Myocyte (in vitro differentiated cells): ENCODE results near the gene PLEKHG1. TPM values are rescaled to one million over a fixed set of nuclear protein-coding genes. Genes with fewer than 3 reads are reported as not detected.

Experiments
- DNase-seq: peaks from one replicate; pipeline ENCODE4 v3.0.0-alpha.2; 2012; ENCODE audit warnings: low read depth
- total RNA-seq: library from RNA; depleted of rRNA; stranded (reverse); fragments of >200 nt; gene quantifications from 2 replicates; pipeline ENCODE4 v1.2.3, GENCODE V29; 2014

Gene PLEKHG1
- total RNA-seq, 1 donor from 2014 or later, result not detected

DNA sequence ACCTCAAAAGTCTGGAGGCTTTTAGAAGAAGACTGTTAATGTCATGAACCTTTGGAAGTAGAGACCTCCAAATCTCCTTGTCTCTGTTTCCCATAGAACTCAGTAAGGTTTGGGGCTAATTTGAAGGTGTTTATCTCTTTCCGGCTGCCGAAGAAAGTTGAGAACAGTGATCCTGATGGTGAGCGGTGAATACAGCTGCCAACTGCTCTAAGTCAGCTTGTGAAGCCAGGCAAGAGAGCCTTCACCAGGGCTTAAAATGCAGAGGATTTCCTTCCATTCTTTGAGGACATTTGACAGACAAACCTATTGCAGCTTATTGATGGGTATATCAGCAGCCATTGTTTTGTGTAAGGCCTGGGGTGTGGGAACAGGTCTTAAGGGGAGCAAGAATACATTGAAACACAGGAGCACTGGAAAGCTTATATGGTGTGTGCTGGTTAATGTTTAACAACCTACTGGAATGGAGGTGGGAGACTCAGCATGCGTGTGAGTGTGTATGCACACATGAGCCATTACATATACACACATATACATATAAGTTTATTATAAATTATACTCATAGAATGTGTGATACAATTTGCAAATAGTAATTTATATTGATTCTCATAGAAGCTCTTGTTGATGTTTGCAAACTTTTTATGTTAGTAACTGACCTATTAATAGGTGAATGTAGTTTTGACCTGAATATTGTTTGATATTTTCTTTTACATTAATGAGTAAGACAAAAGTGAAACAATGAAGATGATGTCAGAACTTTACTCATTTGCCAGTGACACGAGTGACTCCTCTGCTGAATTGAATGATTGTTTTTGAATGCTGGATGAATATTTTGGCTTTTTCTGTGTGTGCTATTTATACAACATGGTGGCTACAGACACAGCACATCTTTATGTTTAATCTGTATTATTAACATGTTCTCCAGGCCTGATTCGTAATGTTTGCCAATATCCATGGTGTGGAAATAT, 18.1 kb downstream of the PLEKHG1 start:
- no peak for DNase-seq

DNA sequence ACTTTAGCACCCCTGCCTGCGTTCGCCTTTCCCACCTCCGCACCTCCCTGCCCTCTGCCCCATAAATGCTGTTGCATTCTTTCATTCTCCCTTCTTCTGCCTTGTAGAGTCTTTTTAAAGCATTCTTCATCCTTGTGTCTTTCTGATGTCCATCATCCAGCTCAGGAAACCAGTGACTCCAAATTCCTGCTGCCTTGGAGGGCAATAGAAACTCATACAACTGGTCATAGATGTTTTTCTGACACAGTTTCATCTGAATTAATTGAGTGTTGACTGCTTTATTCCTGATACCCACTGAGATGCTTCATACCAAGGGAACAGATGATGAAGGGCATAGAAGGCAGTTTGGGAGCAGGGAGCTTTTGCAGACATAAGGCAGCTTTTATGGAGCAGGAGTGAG, 19.6 kb downstream of the PLEKHG1 start:
- DNase-seq, result no peak

DNA sequence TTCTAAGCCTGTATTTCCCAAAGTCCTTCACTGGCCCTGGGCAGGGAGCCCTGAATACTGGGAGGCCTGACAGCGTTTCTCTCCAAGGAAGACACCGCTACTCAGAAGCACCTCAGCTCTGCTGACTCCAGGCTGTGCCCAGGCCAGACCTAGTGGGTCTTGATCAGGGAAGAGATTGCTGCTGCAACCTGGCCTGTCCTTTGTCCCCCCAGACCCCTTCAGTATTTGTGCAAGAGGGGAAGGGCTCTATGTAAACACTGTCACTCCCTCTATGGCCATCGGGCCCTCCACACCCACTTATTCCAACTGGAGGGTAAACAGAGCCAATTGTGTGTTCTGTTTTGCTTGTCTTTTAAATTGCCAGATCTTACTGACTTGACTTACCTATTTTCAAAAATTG, 20.6 kb downstream of the PLEKHG1 start:
- no peak for DNase-seq

DNA sequence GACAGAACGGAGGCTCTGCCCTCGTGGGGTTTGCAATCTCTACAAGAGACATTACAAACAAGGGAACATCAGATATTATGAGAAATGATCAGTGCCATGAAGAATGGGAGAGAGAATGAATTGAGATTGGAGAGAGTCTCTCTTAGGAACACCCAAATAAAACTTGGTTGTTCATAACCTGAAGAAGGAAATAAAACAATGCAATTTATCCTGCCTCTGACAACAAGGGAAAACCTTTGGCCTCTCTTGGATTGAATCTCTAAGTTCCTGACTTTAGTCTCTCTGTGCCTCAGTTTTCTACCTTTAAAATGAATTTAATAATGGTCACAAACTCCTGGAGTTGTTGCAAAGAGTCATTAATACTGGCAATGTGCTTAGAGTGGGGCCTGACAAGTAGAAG, 21.1 kb downstream of the PLEKHG1 start:
- no peak for DNase-seq

DNA sequence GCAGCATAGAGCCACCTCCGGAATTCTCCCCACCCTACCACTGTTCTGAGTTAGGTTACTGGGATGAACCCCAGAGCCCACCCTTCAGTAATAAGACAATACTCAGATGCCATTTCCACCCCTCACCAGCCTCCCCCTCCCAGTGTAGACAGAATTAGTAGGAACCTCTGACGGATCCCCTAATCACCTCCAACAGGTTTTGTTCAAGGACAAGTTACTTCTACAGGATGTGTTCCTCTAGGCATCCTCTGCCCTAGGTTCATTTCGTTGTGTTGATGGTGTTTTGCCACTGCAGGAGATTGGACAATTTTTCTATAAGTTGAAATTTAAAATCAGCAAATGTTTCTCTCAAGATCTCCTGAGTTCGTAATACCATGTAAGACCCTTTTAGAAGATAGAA, 22.8 kb downstream of the PLEKHG1 start:
- no peak for DNase-seq

DNA sequence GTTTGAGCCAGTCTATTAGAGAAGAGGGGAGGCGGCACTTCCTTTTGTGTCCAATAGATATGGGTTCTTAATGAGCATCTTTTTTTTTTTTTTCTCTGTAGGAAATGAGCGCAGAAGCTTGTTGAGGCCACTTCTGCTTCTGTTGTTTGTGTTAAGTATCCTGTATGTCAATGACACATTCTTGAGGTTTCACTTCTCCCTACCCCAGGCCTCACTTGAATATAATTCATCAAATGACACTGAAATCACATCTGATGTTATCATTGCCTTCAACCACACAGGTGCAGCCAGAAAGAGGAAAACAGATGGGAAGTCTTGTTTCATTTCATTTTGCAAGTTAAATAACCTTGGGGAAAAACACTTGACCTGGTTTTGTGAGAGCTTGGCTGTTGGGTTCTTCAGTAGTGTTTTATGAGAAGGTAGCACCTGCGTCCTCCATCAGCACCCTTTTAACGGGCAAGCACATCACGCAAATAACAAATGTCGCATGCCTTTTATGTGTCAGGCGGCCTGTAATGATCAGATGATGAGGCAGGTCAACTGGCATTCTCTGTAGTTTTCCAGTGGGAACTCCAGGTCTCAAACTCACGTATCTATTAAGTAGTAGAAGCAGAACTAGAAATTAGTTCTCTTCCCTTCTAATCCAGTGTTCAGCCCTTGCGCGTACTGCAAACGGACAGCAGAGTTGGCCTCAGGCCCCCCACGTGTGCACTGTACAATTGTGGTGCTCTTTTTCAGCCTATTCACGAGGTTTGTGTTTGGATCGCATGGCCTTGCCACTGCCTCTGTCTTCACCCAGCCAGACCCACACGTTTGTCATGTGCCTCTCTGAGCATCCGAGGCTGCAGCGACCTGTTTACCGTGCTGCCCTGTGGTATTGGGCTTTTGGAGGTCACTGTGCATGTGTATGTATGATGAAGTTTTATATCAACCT, 23.5 kb downstream of the PLEKHG1 start:
- DNase-seq, result no peak

DNA sequence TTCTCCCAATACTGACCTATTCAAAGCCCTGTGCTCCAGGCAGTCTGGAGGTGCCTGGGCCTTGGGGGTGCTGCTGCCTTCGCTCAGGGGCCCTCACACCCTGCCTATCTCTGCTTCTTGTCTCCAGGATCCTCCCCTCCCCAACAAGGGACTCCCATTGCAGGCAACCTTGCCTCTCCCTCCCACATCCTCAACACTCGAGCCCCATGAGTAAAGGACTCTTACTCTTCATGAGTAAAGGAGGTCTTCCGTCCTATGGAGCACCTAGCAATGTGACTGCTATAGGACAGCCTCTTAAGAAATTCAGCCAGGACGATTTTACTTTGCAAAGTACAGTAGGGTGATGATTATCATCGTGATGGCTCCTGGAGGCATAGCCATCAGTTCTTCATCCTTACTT, 24.5 kb downstream of the PLEKHG1 start:
- no peak for DNase-seq

DNA sequence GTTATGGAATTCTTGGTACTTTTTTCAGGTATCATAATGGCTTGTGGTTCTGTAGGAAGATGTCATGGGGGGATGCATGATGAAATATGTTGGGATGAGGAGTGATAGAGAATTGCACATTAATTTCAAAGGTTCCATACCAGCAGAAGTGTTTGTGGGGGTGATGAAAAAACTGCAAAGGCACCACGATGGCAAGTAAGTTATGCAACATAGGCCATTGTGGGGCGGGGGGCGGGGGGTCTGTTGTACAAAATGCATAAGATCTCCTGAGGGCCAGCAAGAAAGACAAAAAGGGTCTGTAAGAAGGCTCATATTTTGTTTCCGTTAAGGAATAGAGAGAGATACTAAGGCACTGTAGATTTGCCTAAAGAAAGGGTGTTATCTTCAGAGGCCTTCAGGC, 26.2 kb downstream of the PLEKHG1 start:
- DNase-seq, result no peak

DNA sequence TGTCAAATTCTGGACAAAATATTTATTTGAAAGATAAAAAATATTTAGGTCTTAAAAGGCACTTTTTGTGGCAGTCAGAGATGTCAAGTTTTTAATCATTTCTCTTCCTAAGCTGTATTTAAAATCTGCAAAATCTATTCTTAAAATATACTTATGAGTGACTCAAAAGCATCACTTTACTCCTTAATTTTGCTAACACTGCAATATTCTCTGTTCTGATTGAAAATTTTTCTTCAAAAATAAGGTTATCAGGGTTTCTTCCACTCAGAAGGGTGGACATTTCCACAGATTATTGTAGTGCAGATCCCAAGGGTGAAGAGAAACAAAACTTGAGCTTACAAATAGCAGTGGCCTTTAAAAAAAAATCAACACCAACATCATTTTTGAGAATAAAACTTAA, 27.5 kb downstream of the PLEKHG1 start:
- no peak for DNase-seq

DNA sequence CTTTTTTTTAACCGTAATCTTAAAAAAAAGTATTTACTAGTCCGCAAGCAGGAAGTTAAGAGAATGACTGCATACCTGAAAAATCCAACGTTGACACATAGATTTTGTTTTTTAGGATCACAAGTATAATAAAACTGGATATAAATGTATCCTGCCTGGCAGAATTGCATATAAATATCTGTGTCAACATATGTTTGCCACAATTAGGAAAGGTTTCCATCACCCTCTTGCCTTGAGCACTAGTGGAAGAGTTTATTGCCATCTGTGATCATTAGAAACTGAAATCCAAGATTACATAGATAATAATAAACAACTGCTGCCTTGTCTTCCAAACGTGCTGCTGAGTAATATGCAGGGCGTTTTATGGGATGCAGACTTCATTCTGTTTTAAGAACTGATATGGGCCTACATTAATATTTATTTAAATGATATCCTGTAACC, 27.9 kb downstream of the PLEKHG1 start:
- DNase-seq, result no peak

DNA sequence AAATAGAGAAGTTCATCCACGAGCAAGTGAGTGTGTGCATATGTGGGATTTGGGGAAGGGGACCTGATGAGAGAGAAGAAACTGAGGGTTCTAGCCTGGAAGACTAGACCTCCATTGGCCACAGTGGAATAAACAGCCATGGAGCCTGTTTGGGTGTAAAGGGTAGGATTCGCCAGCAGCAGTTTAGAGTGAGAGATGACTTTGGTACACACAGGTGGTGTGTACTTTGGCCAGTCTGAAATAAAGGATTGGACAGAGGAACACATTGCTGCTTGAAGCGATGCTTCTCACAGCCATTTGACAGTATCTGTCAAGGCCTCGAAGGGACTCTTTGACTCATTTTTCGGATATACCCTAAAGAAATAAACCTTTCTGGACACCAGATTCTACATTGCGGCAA, 29.2 kb downstream of the PLEKHG1 start:
- DNase-seq, result no peak

DNA sequence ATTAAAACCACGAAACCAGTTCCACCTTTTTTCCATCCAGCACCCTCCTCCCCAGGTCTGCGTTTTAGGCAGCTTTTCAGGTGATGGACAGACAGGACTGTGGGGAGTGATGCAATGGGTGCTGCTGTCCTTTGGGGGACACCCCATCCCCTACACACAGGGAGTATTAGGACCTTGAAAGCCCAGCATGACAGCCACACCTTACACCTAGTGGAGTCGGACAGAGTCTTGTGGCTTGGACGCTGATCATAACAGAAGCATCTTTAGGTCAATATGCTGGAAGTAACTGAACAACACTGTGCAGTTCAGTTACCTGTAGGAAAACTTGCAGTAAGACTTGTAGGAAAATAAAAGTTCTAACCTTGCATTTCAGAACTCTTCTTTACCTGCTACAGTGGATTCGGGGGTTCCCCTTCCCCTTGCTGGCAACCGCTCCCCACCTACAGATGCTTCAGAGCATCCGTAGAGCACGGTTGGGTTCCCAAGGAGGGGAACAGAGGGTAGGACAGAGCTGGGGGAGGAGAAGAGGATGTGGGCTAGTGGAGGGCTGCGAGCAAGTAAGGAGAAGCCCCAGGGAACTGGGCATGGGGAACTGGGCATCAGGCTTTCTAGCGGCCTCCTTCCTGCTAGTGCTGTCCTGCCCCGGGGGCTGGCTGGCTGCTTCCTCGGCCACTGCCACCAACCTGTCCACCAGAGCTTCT, 31.7 kb downstream of the PLEKHG1 start:
- no peak for DNase-seq

DNA sequence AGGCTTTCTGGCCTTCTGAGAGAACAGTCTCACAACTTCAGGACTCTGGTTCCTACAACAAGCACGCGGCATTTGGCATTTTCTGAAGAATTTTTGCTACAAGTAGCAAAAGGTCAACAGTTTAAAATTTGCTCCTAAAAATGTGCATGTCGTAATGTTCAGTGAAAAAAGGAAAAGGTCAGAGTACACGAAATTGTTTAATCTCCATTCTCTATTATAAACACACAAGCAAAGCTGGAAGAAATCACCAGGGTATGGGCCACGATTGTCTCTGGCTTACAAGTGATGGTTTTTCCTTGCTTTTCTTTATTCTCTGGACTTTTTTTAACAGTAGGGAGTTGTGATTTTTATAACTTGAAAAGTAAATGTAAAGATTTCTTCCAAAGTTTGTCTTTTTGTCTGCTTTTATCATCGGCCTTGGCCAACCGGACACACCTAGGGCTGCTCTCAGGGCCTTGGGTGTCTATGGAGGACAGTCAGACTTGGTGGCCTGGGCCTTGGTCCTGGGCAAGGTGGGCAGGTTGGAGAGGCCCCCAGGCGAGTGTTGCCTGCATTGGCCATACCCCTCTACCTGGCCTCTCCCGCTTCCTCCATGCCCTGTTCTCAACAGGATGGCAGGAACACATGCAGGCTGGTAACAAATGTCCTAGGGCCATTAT, 32.4 kb downstream of the PLEKHG1 start:
- DNase-seq, result no peak

DNA sequence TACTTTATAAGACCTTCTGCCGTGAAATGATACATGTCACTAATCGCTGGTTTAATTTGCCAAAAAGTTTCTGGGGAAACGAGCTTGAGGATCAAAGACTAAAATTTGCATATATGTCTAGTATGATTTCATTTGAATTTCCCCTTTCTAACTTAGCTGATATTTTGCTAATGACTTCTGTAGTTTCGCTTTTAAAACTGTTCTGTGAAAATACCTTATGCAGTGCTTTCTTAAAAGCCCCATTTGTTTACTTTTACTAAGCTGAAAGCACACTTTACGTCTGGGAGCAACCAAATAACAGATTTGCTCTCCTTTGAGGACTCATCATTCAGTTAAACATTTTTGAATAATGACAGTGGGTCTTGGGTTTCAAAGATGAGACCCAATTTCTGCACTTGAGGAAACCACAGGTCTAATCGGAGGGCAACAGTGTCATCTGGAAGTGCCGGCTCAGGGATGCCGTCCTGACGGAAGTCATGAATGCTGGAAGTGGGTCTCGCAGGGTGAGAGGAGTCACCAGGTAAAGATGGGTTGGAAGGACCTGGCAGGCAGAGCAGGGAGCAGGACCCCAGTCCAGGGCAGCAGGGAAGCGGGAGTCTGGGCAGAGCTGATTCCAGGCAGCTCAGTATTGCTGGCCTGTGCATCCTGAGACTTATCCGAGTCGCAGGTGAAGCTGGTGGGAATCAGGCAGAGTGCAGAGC, 33.2 kb downstream of the PLEKHG1 start:
- no peak for DNase-seq

DNA sequence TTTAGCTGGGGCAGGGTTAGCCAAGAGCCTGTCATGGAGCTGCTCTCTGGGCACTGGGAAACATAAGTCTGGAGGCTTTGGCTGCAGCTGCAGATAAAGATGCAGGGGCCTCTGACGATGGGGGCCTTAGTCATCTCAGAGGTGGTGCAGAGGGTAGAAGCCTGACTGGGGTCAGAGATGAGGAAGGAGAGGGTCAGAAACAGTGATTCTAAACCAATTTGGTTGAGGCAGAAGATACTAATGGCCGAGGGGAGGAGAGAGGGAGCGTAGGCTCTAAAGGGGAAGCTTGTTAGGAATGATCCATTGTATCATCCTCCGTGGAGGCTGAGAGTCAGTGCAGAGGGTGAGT, 33.8 kb downstream of the PLEKHG1 start:
- no peak for DNase-seq

DNA sequence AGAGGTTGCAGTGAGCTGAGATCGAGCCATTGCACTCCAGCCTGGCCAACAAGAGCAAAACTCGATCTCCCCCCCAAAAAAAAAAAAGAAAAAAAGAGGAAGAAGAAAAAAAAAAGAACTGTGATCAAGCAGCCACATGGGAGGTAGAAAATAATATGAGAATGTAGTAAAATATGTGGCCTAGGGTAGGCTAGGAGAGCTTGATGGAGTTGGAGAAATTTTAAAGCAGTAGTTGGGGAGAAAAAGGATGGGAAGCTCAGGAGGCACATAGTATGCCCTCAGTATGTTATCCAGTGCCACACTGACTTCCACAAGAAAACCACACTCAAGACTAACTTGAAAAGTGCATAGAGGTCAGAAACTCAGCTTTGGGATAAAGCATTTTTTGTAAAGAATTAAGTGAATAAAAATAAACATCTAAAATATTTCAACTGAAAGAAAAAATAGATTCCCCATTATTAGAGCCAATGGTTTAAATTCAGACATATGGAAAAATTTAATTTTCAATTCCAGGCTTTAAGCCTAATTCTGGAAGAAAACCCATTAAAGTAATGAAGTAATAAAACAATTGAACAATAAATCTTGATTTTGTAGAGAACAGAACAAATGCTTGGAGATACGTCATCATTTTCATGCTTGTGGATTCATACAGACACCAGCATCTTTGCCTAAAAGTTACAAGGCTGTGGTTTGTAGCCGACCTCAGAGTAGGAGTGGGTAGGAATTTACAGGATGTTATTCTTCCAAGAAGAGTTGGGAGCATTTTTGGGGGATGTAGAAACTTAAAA, 34.7 kb downstream of the PLEKHG1 start:
- no peak for DNase-seq

DNA sequence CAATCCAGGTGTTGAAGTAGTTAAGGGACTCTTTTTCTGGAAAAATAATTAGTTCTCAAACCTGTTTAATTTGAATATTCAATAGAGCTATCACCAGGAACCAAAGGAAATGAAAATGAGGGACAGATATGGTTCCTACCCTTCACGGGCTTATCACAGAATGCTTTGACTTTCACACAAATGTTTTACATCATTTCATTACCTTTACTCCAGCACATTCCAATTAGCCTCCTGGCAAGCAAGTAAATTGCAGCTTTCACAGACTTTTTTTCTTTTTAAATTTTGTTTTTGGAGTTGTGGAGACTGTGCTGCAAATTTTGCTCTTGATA, 35.2 kb downstream of the PLEKHG1 start:
- DNase-seq, result no peak

DNA sequence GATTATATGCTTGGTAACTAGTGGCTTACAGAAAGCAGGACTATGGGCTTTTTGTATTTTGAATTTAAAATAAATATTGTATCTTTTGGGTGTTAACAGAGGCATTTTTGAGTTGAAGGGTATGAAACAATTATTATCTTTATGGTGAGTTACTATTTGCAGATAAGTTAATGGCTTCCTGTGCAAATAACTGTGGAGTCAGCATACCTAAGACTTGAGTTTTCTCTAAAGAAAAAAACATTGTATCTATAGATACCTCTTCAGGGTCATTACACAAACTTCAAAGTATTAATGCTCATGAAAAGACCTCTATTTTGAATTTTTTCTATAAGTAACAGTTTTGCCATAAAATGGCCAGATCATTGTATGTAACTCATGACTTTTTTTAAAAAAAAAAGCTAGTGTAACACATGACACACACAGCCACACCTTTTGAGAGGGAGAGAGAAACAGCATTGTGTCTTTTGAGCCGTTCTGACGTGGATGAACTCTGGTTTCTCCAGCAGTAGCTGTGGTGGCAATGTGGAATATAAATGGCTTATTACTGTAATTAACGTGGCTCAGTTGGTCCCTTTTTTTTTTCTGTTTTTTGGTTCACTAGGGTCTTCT, 36.3 kb downstream of the PLEKHG1 start:
- DNase-seq, result no peak

DNA sequence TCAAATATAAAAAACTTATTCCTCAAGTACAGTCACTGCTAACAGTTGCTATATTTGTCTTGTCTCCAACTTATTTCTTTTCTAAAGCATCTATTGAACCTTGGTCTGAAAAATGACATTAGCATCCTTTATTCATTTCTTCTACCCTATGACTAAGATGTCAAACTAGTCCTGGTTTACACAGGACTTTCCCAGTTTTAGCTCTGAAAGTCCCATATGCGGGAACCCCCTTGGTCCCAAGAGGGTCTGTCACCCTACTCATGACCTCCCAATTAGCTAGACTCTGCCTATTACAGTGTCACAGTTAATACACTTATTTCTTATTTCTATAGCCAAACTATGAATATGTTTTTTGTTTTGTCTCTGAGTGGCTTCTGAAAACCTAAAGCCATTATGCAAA, 37.1 kb downstream of the PLEKHG1 start:
- no peak for DNase-seq
